Lower leg skin (tissue), 4 donors: ENCODE data around the gene HNRNPC. TPM values are rescaled to one million over a fixed set of nuclear protein-coding genes. Genes with fewer than 3 reads are reported as not detected.
"Not testable (repeated sequence)": the region's sequence is repeated elsewhere in the genome, so short reads cannot be mapped to it uniquely, and the experiment has no call there.

Source experiments
- DNase-seq, 2 donors: peaks; one replicate each; pipeline ENCODE4 v3.0.0-alpha.2; 2019; ENCODE audit warnings: low spot score in 2 of 2
- H3K4me3 ChIP-seq: fragments of 200-600 bp; sonication (generic); 2 replicates; pipeline ENCODE4 v1.5.1; 2017; ENCODE audit warnings: mild to moderate bottlenecking, low read depth; ENCODE audit not compliant: poor library complexity, severe bottlenecking
- POLR2A ChIP-seq, 2 donors: fragments of 450-650 bp; IDR thresholded peaks; one replicate each; pipeline ENCODE4 v1.6.1; 2016 to 2017; ENCODE audit warnings: antibody characterized with exemption in 2 of 2, mild to moderate bottlenecking in 1 of 2, moderate library complexity in 1 of 2
- WGBS, 2 donors: methylation state at CpG; one replicate each; pipeline ENCODE4 v1.1.5; 2018; 5-methylcytosine and 5-hydroxymethylcytosine counted together
- intact Hi-C: fragments of 100-400 bp; cut with DNase I; formaldehyde crosslinking; loops from one replicate; pipeline ENCODE4 v1.15.0; 2023; ENCODE audit warnings: low total_unique reads
- total RNA-seq, 4 donors: library from RNA; depleted of rRNA; stranded (reverse); fragments of >200 nt; gene quantifications; one replicate each; pipeline ENCODE4 v1.1.0, GENCODE V29; 2016
- TF ChIP-seq, protein P1 (sequence below), 3 donors: fragments of 450-650 bp; IDR thresholded peaks; one replicate each; pipeline ENCODE4 v1.5.1; 2016; ENCODE audit warnings: antibody characterized with exemption in 3 of 3, mild to moderate bottlenecking in 3 of 3, moderate library complexity in 2 of 3

HNRNPC gene
- total RNA-seq, 4 donors from 2014 or later: 312 to 425 (median 376) TPM

DNA sequence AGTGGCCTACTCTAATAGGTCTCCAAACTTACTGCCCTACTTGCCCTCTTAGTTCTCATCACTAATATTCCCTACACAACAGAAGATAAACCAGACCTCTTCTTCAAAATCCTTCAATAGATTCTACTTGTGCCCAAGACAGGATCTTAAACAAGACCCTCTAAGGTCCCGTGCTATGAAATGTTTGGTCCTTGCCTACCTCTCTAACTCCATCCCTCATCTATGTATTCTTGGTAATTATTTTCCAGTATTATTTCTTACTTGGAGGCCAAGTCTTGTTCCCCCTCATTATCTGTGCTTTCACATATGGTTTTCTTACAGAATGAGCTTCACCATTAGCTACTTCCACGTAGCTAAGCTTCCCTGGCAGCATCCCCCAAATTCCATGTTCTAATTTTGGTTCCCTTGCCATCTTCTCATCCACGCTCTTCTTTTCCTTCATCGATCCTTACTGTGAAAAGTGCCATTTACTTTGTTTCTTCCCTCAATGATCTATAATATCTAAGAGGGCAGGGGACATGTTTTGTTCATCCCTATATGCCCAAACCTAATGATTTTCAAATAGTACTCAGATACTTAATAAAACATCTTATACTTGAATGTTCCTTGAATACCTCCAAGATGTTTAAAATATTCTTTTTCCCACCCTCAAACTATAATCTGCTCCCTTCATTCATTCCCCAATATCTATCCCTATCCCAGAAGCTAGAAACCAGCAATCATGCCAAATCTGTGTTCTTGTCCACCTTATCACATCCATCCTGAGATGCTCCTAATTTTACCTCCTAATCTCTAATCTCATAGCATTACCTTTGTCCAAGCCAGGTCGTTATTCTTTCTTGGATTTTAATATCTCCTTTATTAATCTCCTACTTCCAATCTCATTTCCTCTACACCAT lies 10.1 kb downstream of the HNRNPC start:
- TF ChIP-seq POLR2A (IDR thresholded peaks at IDR 0.05): no peak
- TF ChIP-seq, protein P1, sequence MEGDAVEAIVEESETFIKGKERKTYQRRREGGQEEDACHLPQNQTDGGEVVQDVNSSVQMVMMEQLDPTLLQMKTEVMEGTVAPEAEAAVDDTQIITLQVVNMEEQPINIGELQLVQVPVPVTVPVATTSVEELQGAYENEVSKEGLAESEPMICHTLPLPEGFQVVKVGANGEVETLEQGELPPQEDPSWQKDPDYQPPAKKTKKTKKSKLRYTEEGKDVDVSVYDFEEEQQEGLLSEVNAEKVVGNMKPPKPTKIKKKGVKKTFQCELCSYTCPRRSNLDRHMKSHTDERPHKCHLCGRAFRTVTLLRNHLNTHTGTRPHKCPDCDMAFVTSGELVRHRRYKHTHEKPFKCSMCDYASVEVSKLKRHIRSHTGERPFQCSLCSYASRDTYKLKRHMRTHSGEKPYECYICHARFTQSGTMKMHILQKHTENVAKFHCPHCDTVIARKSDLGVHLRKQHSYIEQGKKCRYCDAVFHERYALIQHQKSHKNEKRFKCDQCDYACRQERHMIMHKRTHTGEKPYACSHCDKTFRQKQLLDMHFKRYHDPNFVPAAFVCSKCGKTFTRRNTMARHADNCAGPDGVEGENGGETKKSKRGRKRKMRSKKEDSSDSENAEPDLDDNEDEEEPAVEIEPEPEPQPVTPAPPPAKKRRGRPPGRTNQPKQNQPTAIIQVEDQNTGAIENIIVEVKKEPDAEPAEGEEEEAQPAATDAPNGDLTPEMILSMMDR (IDR thresholded peaks at IDR 0.05): no peak
- no peak overlapping the region for H3K4me3 ChIP-seq
- intact Hi-C loops: no loop called here
- 82 to 87% methylated on average over 5 of the region's 5 CpGs for WGBS, 2 donors
- DNase-seq: no peak

DNA sequence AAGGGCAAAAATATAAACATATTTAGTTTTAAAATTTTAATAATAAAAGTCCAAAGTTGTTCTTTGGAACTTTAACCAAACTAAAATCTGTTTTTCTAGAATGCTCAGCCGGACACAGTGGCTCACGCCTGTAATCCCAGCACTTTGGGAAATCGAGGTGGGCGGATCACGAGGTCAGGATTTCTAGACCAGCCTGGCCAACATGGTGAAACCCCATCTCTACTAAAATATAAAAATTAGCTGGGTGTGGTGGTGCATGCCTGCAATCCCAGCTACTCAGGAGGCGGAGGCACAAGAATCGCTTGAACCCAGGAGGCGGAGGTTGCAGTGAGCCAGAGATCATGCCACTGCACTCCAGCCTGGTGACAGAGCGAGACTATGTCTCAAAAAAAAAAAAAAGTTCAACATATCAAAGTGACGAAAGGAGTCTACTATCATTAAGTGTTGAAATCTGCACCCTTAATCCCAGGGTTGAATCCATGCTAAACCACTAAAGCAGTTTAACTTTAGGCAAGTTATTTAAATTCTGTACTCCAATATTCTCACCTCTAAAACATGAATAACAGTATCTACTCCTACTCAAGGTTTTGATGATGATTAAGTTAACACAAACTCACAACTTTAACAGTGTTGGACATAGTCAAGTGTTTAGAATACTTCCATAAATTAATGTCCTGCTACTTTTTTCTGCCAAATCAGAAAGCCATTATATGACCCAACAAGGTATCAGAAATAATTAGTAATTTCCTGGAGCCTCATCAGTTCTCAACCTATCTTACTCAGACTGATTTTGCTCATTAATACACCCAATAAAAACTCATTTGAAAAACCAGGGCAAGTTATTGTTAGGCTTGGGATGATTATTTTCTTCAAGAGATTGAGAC lies 11.0 kb downstream of the HNRNPC start:
- 82 to 91% methylated on average over 10 of the region's 10 CpGs for WGBS, 2 donors
- intact Hi-C loops: no loop called here
- DNase-seq: no peak
- no peak for TF ChIP-seq POLR2A (IDR thresholded peaks at IDR 0.05)
- TF ChIP-seq, protein P1 (IDR thresholded peaks at IDR 0.05): no peak
- H3K4me3 ChIP-seq: no peak overlapping the region

DNA sequence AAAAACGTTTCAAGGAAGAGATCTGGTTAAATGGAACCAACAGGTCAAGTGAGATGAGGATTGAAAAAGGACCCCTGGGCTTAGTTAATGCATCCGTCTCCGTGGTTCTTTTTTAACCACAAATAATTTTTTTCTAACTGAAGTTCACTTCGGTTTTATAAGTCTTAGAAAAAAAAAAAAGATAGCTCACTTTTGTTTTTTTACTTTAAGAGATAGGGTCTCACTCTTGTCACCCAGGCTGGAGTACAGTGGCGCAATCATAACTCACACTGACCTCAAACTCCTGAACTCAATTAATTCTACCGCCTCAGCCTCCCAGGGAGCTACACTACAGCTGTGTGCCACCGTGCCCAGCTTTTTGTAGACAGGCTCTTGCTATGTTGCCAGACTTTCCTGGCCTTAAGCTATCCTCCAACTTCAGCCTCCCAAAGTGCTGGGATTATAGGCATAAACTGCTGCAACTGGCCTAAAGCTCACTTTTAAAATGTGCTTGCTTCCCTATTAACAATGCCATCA lies 11.8 kb downstream of the HNRNPC start:
- H3K4me3 ChIP-seq: no peak overlapping the region
- DNase-seq: no peak
- intact Hi-C loops: no loop called here
- no peak for TF ChIP-seq POLR2A (IDR thresholded peaks at IDR 0.05)
- TF ChIP-seq, protein P1 (IDR thresholded peaks at IDR 0.05): no peak
- WGBS, 2 donors: 30 to 35% methylated on average over 7 of the region's 7 CpGs

DNA sequence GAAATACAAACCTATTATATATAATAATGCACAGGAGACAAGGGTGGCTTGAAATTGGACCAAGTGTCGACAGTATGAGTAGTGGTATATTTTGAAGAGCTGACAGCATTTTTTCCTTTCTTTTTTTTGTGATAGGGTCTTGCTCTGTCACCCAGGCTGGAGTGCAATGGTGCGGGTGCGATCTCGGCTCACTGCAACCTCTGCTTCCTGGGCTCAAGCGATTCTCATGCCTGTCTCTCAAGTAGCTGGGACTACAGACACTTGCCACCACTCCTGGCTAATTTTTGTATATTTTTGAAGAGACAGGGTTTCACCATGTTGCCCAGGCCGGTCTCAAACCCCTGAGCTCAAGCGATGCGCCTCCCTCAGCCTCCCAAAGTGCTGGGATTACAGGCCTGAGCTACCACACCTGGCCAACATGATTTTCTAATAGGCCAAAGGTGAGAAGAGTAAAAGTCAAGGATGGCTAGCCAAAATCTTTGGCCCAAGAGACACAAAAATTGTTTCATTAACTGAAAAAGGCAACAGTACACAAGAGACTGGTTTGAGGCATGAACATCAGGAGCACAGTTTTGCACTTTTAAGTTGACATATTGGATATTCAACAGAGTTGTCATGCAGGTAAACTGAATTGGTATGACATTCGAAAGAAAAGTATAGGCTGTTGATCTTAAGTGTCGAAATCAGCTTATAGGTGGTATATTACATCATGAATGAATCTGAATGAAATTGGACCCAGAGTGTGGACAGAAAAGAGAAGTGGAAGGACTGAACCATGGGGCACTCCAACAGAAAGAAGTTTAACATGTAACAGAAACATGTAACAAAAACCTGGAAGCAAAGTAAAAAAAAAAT lies 12.5 kb downstream of the HNRNPC start:
- 89 to 91% methylated on average over 10 of the region's 10 CpGs for WGBS, 2 donors
- DNase-seq: no peak
- H3K4me3 ChIP-seq: no peak overlapping the region
- intact Hi-C loops: no loop called here
- TF ChIP-seq, protein P1 (IDR thresholded peaks at IDR 0.05): no peak
- TF ChIP-seq POLR2A (IDR thresholded peaks at IDR 0.05): no peak

DNA sequence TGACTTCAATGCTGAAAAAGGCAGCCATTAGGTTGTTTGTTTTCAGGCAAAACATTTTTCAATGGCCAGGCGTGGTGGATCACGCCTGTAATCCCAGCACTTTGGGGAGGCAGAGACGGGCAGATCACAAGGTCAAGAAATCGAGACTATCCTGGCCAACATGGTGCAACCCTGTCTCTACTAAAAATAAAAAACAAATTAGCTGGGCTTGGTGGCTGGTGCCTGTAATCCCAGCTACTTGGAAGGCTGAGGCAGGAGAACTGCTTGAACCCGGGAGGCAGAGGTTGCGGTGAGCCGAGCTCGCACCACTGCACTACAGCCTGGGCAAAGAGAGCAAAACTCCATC lies 13.2 kb downstream of the HNRNPC start:
- intact Hi-C loops, DNase-seq, H3K4me3 ChIP-seq: not testable (repeated sequence)
- WGBS, 2 donors: 85 to 86% methylated on average over 8 of the region's 8 CpGs
